Gastrocnemius medialis (tissue), 4 donors: ENCODE results near the gene PGLYRP2. TPM values are rescaled to one million over a fixed set of nuclear protein-coding genes. Genes with fewer than 3 reads are reported as not detected.
A peak's percentile ranks its signal among the peaks of the same experiment; 100 is the strongest.

Source experiments
- ATAC-seq, 2 donors: fragments of 150-250 bp; one replicate each; pipeline ENCODE4 v1.9.1; 2016
- DNase-seq, 2 donors: peaks; one replicate each; pipeline ENCODE4 v3.0.0-alpha.2; 2019
- H3K27ac ChIP-seq, 4 donors: fragments of 200-600 bp; sonication (generic); 1 replicate in 1 of 4; 2 replicates in 3 of 4; pipeline ENCODE4 v1.5.1; 2016 to 2018; ENCODE audit warnings: mild to moderate bottlenecking in 2 of 4, moderate library complexity in 1 of 4
- H3K27me3 ChIP-seq, 3 donors: fragments of 200-600 bp; sonication (generic) in 2 of 3; 1 replicate in 1 of 3; 2 replicates in 2 of 3; pipeline versions ENCODE4 v1.5.1 to v1.6.0; 2016 to 2019; ENCODE audit warnings: mild to moderate bottlenecking in 1 of 3, moderate library complexity in 1 of 3
- H3K36me3 ChIP-seq, 2 donors: fragments of 200-600 bp; sonication (generic) in 1 of 2; one replicate each; pipeline ENCODE4 v1.5.1; 2017 to 2018
- H3K4me1 ChIP-seq, 2 donors: fragments of 200-600 bp; sonication (generic) in 1 of 2; one replicate each; pipeline ENCODE4 v1.5.1; 2016 to 2017; ENCODE audit warnings: mild to moderate bottlenecking in 2 of 2
- H3K4me3 ChIP-seq, 4 donors: fragments of 200-600 bp; sonication (generic) in 3 of 4; 1 replicate in 1 of 4; 2 replicates in 3 of 4; pipeline ENCODE4 v1.5.1; 2016 to 2019; ENCODE audit warnings: mild to moderate bottlenecking in 2 of 4
- H3K9me3 ChIP-seq, 3 donors: fragments of 200-600 bp; sonication (generic) in 2 of 3; 1 replicate in 1 of 3; 2 replicates in 2 of 3; pipeline ENCODE4 v1.5.1; 2016 to 2019
- CTCF ChIP-seq, 5 experiments: fragments of 450-650 bp in 3 of 5; fragments of 200-600 bp in 2 of 5; sonication (generic) in 2 of 5; IDR thresholded peaks in 4 of 5; conservative IDR thresholded peaks in 1 of 5; 1 replicate in 4 of 5; 2 replicates in 1 of 5; pipeline ENCODE4 v1.5.1; 2016 to 2019; ENCODE audit warnings: antibody characterized with exemption in 5 of 5, mild to moderate bottlenecking in 3 of 5, moderate library complexity in 3 of 5
- POLR2A ChIP-seq, 2 donors: fragments of 450-650 bp; IDR thresholded peaks; one replicate each; pipeline ENCODE4 v1.6.1; 2017; ENCODE audit warnings: antibody characterized with exemption in 2 of 2, mild to moderate bottlenecking in 2 of 2, moderate library complexity in 2 of 2
- in situ Hi-C, 4 donors: fragments of 200-750 bp; cut with MboI; loops; one replicate each; pipeline versions ENCODE4 v1.15.0 to v1.8.0; 2017; ENCODE audit warnings: low sequenced_read_pairs in 4 of 4
- intact Hi-C: fragments of 100-400 bp; cut with DNase I; formaldehyde crosslinking; loops from one replicate; pipeline ENCODE4 v1.15.1; 2023; ENCODE audit warnings: low total_unique reads
- total RNA-seq, 4 donors: library from RNA; depleted of rRNA; stranded (reverse); fragments of >200 nt; gene quantifications; one replicate each; pipeline versions ENCODE4 v1.1.0 to v1.2.3, GENCODE V29; 2016

PGLYRP2 gene
- total RNA-seq, 4 donors from 2014 or later, result not detected

DNA sequence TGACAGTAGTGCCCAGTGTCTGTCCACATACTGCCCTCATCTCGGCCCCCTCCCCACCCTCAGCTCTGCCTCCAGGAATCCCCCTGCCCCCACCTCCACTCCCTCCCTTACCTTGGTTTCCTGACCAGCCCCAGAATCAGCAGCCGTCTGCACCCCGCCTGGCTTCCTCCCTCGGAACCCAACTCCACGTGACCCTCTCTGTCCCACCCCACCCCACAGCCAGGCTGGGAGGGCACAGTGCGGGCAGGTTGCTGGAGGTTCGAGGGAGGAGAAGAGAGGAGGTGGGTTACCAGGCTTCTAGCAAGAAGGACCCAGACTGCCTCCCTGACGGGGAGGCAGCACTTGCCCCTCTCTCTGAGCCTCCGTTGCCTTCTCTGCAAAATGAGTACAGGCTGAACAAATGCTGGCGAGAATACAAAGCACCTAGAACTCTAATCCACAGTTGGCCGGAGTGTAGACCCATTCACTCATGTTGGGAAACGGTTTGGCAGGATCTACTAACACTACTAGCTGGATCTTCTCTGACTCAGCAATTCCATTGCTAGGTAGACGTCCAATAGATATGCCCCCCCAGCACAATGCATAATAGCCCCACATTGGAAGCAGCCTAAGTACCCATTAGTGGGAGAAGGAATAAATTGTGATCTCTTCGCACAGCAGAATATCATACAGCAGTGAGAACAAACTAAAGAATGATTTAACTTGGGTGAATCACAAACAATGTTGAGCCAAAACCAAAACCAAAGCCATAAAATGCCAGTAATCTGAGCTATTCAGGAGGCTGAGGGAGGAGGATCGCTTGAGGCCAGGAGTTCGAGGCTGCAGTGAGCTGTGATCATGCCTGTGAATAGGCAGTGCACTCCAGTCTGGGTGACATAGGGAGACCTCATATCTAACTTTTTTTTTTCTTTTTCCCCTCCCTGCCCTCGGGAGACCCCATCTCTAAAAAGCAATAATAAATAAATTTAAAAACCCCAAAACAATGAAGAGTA, 14.6 kb downstream of the PGLYRP2 start, which contains the start of gene RASAL3:
Gene RASAL3, minus strand, starts transcription at position 151 of the 992 bp plus-strand sequence. CDS start 186 bp downstream, outside the sequence.
- Histone ChIP-seq H3K9me3 (no peaks in the 10 kb centered on the region), H3K36me3 (no peaks in the 10 kb centered on the region), H3K27ac (peak within 1 kb of the TSS; percentile 30 to 50 (median 32)), H3K4me3 (peak within 1 kb of the TSS; percentile 17 to 40 (median 25)), H3K4me1 (no peaks in the 10 kb centered on the region), H3K27me3 (peaks cover 16 to 30% (median 16%) of the 10 kb centered on the region in 3 donors)
- no peak for TF ChIP-seq CTCF (IDR thresholded peaks at IDR 0.05 in 4 of 5, conservative IDR thresholded peaks at IDR 0.05 in 1 of 5)
- TF ChIP-seq POLR2A (IDR thresholded peaks at IDR 0.05), result no peak
- ATAC-seq (no peak), DNase-seq (peak in 1 of 2 donors; percentile 17)
- intact Hi-C loops (no loop called here), in situ Hi-C loops (loop anchor here in 2 of 4 donors (10.0 to 25.0 kb wide), 2 partner anchors 90 to 98 kb away; no protein-coding TSS in a partner anchor)

DNA sequence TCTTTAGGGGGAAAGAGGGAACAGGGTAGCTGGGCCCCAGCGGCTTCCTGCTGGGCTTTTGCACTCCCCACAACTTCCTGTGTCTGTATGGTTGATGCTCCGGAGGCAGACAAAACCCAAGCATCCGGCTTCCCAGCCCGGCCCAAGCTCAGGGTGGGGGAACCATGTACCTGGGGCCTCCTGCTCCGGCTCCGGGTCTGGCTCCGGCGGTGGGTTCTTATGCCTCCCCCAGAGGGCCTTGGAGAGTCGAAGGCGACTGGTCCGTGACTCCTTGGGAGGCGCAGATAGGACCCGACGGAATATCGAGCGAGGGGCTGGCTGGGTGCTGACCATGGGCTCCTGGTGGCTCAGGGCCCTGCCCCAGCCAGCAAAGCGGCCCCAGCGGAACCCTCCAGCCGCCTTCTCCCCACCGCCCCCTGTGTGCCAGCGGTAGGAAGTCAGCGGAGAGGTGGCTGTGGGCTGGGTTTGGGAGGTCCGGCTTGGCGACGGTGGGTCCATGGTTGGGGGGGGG, 15.4 kb downstream of the PGLYRP2 start:
- H3K27me3 ChIP-seq, result peaks cover 8 to 25% (median 9%) of the 10 kb centered on the region in 3 donors
- ATAC-seq (no peak), DNase-seq (no peak)
- H3K4me1 ChIP-seq, result no peaks in the 10 kb centered on the region
- H3K9me3 ChIP-seq, result no peaks in the 10 kb centered on the region
- peak overlapping the region; percentile 17 to 40 (median 25) for H3K4me3 ChIP-seq
- intact Hi-C loops (no loop called here), in situ Hi-C loops (loop anchor here in 2 of 4 donors (10.0 to 25.0 kb wide), 2 partner anchors 91 to 98 kb away; no protein-coding TSS in a partner anchor)
- no peaks in the 10 kb centered on the region for H3K36me3 ChIP-seq
- peak overlapping the region; percentile 30 to 50 (median 32) for H3K27ac ChIP-seq
- TF ChIP-seq CTCF (IDR thresholded peaks at IDR 0.05 in 4 of 5, conservative IDR thresholded peaks at IDR 0.05 in 1 of 5), result no peak
- no peak for TF ChIP-seq POLR2A (IDR thresholded peaks at IDR 0.05)

DNA sequence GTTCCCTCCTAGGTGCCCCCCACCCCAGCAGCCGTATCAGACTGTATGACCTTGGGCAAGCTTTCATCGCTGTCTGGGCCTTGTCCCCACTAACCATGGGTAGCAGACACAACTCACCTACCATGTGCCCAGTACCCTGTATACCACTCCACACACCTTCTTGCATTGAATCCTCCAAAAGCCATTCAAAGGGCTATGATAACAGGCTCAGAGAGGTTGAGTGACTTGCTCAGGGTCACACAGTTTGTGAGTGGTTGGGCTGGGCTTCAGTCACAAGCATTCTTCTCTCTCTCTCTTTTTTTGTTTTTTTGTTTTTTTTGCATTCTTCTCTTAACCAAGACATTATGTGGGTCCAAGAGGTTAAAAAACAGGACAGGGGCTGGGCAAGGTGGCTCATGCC, 17.6 kb downstream of the PGLYRP2 start:
- Histone ChIP-seq H3K27ac (no peak overlapping the region), H3K4me3 (no peak overlapping the region), H3K27me3 (peaks cover 13 to 31% (median 23%) of the 10 kb centered on the region in 3 donors), H3K36me3 (no peaks in the 10 kb centered on the region), H3K4me1 (no peaks in the 10 kb centered on the region), H3K9me3 (no peaks in the 10 kb centered on the region)
- intact Hi-C loops, result no loop called here
- DNase-seq (no peak), ATAC-seq (no peak)
- in situ Hi-C loops, result loop anchor here in 2 of 4 donors (10.0 to 25.0 kb wide), 2 partner anchors 93 to 101 kb away; no protein-coding TSS in a partner anchor
- TF ChIP-seq POLR2A (IDR thresholded peaks at IDR 0.05), result no peak
- no peak for TF ChIP-seq CTCF (IDR thresholded peaks at IDR 0.05 in 4 of 5, conservative IDR thresholded peaks at IDR 0.05 in 1 of 5)

GRCh38 chr19:15457701-15458484, 21.4 kb downstream of the PGLYRP2 start:
- peaks cover 2% of the 10 kb centered on the region in 2 donors for H3K4me1 ChIP-seq
- DNase-seq (no peak), ATAC-seq (no peak)
- H3K9me3 ChIP-seq, result no peaks in the 10 kb centered on the region
- H3K36me3 ChIP-seq, result no peaks in the 10 kb centered on the region
- no peak overlapping the region for H3K27ac ChIP-seq
- H3K4me3 ChIP-seq, result peak overlapping the region in 2 of 4 donors; percentile 22 to 24
- TF ChIP-seq CTCF (IDR thresholded peaks at IDR 0.05 in 4 of 5, conservative IDR thresholded peaks at IDR 0.05 in 1 of 5) (no peak), POLR2A (IDR thresholded peaks at IDR 0.05) (no peak)
- in situ Hi-C loops, result loop anchor here in 2 of 4 donors (10.0 to 25.0 kb wide), 2 partner anchors 97 to 104 kb away; no protein-coding TSS in a partner anchor
- intact Hi-C loops, result no loop called here
- peaks cover 23 to 35% (median 26%) of the 10 kb centered on the region in 3 donors for H3K27me3 ChIP-seq
